ENCODE results near the gene LIN28B.
"Not testable (repeated sequence)": the region's sequence is repeated elsewhere in the genome, so short reads cannot be mapped to it uniquely, and the experiment has no call there.

LIN28B gene

DNA sequence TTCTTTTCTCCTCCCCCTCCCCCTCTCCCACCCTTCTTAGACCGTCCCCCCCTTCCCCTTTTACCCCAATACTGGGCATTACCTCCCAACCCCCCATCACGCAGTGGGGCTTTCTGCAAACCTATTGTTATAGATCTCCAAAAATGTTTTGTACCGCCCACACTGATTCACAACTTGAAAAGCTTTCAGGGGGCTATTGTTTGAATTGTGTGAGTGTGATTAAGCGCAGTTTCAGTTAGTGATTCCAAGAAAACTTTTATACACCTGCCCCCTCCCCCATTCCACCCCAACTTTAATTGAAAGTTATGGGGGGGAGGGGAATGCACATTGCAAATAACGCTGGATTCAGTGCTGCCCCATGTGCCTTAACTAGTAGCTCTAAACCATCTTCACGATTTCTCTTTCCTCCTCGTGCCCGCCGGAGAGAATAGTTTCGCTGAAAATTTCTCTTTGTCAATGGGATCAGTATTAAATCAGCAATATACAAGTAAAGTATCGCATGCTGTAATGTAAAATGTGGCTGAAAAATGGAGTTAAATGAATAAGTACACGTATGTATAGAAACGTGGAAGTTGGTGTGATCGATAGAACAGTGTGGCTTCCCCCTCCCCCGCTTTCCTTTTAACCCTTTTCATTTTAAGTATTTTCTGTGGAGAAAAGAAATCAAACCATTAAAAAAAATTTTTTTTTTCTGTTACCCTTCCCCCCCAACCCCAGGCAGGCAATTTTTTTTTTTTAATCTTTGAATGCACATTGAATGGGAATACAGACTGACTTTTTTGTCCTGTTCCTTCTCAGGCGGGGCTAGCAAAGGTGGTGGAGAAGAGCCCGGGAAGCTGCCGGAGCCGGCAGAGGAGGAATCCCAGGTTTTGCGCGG, 632 bp downstream of the LIN28B start:
- DNase-seq = no peak

DNA sequence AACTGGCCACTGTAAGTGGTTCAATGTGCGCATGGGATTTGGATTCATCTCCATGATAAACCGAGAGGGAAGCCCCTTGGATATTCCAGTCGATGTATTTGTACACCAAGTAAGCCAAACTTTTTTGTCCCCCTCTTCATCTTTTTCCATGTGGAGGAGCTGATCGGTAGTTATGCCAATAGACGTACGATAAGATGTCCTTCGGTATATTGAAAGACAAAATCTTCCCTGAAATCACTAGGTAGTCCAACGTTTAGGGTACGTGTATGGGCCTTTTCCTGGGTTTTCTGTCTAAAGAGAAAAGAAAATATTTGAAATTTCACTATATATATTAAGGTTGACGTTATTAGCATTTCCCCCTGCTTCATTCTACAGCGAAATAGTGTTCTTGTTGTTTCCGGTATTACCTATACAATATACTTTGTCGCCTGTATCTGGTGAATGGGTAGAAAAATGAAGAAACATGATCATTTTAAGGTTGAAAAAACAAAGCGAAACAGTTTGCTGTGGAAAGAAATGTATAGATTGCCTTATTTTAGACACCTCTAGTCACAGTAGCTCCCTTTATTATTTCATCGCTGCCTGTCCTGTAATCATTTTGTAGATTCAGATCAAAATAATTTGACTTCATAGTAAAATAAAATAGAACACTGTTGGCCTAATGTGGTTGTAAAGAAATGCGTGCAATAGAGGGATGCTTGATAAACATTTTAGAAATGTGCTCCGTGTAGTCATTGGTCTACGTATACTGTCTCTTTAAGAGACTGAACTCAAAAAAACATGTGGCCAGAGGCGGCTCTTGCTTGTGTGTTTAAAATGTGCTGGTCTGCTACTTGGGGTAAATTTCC, 1.5 kb downstream of the LIN28B start:
- no peak for DNase-seq

DNA sequence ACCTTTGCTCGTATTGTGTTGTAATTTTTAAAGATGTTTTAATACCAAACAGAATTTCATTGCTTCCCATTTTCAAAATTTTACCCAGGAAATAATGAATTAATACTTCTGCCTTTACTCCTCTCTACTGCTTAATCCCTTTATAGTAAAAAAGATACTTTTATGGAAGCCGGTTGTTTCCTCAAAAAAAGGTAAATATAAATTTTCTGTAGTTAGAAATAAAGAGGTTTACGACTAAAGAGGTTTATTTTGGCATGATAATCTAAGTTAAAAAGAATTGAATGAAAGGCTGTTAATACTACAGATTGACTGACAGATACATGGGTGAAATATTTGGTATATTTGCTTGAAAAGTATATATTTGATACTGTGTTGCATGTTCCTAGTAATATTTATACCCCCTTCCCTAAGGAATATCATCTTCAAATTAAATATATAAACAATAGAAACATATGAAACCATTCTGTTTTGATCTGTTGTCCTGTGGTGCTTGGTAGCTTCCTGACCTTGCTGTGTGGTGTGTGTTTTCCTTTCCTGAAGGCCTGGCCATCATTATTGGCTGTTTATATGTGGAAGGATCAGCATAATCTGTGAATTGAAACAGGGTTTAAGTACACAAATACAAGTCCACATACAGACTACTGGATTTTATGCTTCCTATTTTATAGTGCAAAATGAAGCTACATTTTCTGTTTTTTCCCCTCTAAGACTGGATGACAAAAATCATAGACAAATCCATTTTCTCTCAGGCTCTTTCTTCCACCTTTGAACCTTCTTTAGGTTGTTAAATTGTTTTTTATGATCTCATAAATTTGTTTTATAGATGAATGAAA, 2.3 kb downstream of the LIN28B start:
- DNase-seq = no peak

DNA sequence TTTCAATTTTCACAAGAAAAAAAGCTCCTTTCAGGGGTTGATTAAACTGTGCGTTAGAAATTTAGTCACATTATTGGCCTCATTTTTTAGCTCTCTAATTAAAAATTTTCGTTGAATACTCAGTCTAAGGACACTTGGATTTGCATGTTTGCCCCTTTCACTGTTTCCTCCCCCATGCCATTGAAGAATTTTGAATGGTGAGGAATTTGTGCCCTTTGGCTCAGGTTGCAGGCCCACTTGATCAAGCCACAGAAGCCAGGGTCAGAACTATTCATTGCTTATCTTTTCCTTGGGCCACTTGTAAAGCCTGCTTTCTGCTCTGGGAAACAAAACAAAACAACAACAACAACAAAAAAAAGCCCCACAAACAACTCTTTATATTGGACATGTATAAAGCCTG, 12.2 kb downstream of the LIN28B start:
- DNase-seq = no peak

DNA sequence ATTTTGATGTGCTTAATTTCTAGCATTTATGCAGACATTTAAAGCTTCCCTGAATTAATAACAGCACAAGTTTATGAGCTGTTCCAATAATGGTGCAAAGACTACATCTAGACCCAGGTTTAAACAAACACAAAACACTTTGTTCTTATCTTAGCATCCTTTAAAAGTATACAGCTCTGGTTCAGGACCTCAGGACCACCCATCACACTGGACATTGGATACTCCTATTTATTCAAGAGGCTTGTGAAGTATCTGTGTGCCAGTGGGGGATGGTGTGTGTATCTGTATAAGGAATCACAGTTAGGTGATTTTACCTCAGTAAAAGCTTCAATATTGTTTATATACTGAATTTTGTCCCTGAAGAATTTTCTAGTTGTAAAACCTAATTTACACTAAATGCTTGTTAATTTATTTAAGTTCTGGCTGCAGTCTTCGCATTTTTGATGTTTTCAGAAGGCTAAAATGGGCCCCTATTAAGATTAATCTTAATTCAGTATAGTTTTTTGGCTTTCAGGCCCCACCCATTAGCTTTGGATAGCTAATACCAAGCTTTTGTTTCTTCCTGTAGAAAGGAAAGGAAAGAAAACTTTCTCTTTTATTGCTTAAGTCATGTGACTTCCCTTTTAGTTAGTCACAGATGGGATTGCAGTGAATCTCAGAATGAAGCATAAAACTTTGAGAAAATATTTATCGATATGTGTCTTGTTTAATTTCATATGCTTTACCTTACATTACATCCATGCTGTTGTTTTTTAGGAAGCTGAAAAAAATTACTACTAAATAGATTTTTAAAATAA, 13.1 kb downstream of the LIN28B start:
- DNase-seq = no peak

DNA sequence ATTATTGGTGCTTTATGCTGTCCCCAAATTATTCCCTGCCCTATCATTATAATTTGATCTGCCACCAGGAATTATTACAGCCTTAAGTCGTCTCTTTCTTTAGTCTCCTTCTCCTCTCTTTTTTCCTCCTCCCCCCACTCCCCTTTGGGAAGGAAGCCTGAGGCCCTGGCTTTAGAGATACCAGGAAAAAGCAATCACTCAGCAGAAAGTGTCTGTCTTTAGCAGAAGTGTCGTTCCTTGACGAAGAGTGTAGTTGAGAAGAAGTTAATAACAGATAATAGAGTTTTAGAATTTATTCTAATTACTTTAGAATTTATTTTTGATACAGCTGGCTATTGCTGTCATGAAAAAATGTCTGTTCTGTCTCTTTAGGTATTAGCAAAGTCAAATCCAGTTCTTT, 16.5 kb downstream of the LIN28B start:
- no peak for DNase-seq

DNA sequence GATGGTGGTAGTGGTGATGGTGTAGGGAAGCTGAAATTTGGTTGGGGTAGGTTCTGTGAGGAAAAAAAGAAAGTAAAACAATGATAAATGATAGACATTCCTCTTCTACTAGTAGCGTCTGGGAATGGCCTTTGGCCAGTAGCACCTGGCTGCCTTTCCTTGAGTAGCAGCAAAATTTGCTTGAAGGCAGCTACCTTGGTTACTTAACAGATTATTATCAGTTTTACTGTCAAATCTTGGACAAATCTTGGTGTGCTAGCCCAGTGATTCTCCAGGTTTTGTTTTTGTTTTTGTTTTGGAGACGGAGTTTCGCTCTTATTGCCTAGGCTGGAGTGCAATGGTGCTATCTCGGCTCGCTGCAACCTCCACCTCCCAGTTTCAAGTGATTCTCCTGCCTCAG, 26.4 kb downstream of the LIN28B start:
- DNase-seq = no peak

DNA sequence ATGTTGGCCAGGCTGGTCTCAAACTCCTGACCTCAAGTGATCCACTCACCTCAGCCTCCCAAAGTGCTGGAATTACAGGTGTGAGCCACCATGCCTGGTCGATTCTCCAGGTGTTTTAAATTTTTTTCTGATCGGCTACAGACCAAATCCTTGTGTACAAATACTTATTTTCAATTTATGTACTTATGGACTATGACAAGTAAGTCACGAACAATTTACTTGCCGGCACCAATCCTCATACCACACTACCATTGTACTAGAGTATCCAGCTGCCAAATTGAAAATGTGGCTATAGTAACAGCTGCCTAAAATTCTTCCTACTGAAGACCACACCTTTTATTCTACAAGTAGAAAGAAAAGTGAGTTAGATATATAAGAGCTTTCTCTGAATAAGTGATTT, 26.9 kb downstream of the LIN28B start:
- DNase-seq = no peak

DNA sequence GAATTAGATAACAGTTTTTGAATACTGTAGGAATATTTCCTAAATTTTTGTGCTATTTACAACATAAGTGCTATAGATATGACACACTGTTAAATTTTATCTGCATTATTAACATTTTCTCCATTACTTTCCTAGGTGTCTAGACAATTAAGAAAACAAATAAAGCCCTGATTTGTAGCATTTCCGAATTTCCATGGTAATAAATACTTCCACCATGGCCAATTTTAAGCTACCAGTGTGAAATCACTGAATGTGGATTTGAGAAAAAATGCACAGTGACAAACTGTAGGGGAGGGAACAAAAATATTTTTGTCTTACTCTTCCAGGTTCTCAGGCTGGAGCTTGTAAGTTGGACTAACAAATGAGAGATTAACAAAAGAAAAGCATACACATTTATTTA, 27.9 kb downstream of the LIN28B start:
- DNase-seq = no peak

DNA sequence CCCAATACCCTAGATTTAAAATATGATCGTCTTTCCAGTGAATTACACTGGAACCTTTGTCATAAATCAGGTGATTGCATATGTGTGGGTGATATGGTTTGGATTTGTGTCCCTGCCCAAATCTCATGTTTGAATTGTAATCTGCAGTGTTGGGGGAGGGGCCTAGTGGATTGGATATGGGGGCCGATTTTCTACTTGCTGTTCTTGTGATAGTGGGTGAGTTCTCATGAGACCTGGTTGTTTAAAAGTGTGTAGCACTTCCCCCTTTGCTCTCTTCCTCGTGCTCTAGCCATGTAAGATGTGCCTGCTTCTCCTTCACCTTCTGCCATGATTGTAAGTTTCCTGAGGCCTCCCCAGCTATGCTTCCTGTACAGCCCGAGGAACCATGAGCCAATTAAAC, 29.0 kb downstream of the LIN28B start:
- not testable (repeated sequence) for DNase-seq

DNA sequence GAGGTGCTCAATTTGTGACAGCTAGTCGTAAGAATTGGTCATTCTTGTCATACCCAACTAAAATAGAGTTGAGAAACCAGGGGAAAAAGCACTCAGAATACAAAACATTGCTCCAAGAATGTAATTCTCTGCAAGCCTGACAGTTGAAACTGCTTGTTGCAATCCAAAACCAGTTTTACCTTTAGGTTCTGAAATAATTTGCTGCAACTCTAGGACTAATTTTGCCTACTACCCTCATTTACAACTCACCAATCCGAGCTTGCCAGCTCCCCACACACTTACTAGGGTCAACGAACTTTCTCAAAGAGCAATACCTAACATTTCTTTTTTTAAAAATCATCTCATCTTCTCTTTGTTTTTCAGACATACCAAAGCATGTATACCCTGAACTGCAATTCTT, 29.7 kb downstream of the LIN28B start:
- no peak for DNase-seq

DNA sequence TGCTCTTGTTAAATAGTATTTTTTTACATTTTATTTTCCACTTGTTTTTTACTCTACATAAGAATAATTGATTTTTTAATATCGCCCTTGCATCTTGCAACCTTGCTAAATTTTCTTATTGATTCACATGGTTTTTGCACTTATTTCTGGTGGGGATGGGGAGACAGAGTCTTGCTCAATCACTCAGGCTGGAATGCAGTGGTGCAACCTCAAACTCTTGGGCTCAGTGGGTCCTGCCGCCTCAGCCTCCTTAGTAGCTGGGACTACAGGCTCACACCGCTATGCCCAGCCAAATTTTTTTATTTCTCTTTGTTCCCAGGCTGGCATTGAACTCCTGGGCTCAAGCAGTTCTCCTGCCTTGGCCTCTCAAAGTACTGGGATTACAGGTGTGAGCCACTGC, 30.3 kb downstream of the LIN28B start:
- no peak for DNase-seq

DNA sequence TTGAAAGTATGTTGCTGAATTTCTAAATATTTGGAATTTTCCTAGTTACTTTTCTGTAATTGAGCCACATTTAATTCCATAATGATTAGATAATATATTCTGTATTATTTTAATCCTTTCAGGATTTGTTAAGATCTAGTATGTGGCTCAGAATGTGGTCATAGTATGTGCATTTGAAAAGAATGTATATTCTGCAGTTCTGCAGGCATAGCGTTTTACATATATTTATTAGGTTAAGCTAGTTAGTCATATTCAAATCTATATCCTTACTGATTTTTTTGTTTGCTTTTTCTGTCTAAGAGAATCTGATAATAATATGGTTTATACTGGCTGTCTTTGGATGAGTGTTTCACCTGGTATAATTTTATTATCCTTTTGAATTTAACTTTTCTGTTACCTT, 33.2 kb downstream of the LIN28B start:
- DNase-seq = no peak

DNA sequence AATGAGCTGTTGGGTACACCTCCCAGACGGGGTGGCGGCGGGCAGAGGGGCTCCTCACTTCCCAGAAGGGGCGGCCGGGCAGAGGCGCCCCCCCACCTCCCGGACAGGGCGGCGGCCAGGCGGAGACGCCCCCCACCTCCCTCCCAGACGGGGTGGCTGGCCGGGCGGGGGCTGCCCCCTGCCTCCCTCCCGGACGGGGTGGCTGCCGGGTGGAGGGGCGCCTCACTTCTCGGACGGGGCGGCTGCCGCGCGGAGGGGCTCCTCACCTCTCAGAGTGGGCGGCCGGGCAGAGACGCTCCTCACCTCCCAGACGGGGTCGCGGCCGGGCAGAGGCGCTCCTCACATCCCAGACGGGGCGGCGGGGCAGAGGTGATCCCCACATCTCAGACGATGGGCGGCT, 34.2 kb downstream of the LIN28B start:
- DNase-seq = not testable (repeated sequence)

DNA sequence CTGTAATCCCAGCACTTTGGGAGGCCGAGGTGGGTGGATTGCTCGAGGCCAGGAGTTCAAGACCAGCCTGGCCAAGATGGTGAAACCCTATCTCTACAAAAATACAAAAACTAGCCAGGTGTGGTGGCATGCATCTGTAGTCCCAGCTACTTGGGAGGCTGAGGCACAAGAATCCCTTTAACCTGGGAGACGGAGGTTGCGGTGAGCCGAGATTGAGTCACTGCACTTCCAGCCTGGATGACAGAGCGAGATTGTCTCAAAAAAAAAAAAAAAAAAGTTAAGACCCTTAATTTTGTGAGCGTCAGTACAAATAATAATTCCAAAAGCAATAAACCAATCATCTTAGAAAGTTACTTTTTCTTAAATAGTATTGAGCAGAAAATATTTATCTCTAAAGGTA, 36.7 kb downstream of the LIN28B start:
- DNase-seq = not testable (repeated sequence)

DNA sequence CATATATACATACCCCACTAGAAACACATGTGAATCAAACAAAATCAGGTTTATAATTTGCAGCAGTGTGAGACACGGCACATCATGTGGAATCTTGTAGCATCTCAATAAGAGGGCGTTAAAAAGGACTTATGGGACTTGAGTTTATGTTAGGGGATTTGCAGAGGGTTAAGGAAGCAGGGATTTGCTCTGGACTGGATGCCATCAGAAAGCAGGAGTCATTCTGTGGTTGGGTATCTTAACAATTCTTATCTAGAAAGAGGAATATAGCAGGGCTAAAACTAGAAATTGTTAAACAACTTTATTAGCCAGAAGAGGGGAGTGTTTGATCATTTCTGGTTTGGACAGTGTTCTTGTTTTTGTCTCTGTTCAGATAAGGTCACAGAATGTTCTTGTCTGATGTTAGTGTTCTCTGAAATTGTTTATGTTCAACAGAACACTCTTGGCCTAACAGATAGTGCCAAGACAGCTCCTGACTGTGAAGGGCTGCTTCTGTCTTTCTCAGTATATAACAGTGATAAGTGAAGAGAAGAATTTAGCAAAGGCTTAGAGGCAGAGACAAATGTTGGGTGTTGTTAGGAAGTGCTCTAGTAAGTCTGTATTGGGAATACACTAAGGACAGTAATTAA, 39.2 kb downstream of the LIN28B start:
- DNase-seq = no peak

DNA sequence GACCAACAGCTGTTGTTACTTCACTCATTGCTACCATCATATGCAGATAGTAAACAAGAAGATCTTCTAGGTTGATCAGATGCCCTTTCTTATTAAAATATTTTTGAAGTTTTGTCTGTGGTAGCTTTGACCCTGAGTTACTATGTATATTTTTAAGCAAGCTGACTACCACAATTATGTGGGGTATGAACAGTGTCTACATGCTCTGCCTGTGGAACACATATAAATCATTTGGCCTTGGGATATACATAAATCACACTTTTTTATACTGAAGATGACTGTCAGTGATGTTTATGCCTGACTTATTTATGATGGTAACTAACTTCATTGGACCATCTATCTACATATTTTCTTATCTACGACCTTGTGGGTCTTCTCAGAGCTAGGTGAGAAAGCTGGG, 44.2 kb downstream of the LIN28B start:
- no peak for DNase-seq

DNA sequence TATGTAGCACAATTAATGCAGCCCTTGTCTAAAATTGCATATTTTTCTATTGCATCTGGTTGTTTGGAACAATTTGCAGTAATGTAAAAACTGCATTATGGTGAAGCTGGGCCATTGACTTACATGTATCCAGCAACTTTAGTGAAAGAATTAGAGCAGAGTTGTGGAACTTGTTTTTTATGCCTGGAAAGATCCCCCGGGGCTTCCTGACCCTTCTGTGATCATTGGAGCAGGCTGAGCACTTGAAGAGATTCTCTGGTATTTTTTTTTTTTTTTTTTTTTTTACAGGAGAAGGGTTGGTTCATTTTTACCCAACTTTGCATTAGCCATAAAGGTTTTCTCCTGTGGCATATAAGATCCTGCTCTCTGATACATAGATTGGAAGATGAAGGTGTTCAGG, 45.0 kb downstream of the LIN28B start:
- no peak for DNase-seq

DNA sequence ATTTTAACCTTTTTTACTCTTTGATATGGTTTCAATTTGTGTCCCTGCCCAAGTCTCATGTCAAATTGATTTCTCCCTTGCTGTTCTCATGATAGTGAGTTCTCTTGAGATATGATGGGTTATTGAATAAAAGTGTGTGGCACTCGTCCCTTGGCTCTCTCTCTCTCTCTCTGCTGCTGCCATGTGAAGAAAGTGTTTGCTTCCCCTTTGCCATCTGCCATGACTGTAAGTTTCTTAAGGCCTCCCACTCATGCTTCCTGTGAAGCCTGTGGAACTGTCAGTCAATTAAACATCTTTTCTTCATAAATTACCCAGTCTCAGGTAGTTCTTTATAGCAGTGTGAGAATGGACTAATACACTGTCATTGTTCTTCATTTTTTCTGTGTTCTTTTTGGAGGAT, 48.5 kb downstream of the LIN28B start:
- DNase-seq = no peak

DNA sequence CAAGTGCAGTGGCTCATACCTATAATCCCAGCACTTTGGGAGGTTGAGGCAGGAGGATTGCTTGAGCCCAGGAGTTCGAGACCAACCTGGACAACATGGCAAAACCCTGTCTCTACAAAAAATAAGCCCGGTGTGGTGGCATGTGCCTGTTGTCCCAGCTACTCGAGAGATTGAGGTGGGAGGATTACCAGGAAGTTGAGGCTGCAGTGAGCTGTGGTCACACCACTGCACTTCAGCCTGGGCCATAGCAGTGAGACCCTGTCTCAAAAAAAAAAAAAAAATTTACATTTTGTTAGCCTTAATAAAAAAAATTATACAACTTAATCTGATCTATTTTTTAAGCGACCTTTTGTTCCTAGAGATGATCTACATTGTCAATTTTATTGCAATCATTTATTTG, 56.6 kb downstream of the LIN28B start:
- DNase-seq = not testable (repeated sequence)

DNA sequence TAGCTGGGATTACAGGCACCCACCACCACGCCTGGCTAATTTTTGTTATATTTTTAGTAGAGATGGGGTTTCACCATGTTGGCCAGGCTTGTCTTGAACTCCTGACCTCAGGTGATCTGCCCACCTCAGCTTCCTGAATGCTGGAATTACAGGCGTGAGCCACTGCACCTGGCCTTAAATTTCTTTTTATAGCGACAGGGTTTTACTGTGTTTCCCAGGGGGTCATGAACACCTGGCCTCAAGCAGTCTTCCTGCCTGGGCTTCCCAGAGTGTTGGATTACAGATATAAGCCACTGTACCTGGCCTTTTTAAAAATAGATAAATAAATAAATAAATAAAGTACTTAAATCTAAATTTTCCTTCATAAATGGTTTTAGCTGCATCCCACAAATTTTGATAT, 57.5 kb downstream of the LIN28B start:
- no peak for DNase-seq

DNA sequence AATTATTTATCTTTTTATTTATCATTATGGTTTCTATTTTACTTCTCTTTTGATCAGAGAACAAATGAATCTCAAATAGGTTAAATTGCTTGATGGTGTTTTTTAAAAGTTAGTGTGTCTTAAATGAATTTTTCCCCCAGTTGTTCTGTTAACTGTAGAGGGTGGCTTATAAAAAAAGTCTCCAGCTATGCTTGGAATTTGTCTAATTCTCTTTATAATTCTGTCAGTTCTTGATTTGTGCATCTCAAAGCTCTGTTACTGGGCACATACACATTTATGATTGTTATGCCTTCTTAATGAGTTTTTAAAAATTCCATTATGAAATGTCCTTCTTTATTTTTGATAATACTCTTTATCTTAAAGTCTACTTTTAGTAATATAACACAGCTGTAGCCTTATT, 58.0 kb downstream of the LIN28B start:
- no peak for DNase-seq
